K562 (cell line): ENCODE measurements around the gene OXSR1. TPM values are rescaled to one million over a fixed set of nuclear protein-coding genes. Genes with fewer than 3 reads are reported as not detected.

Experiments
- CBX3 ChIP-seq, 2 experiments: IDR thresholded peaks; 1 replicate in 1 of 2; 2 replicates in 1 of 2; pipeline ENCODE4 v1.6.1; 2012; ENCODE audit warnings: inconsistent platforms in 2 of 2, low read length in 2 of 2, borderline replicate concordance in 1 of 2, control low read depth in 1 of 2
- CBX8 ChIP-seq: fragments of 200-600 bp; sonication (generic); IDR thresholded peaks from 2 replicates; pipeline ENCODE4 v1.6.1; 2012; ENCODE audit warnings: borderline replicate concordance, mixed run types, low read depth, mild to moderate bottlenecking, moderate library complexity, mixed read lengths, low read length, control low read depth, inconsistent platforms; ENCODE audit not compliant: poor library complexity, severe bottlenecking; ENCODE audit errors: extremely low read depth
- NFYB ChIP-seq: IDR thresholded peaks from 2 replicates; pipeline ENCODE4 v1.6.1; 2011; ENCODE audit warnings: mild to moderate bottlenecking, moderate library complexity; ENCODE audit not compliant: insufficient read length; ENCODE audit errors: extremely low read depth
- NR2F6 ChIP-seq: fragments of 450-650 bp; formaldehyde crosslinking; IDR thresholded peaks from 2 replicates; pipeline ENCODE4 v1.4.0; 2020; ENCODE audit warnings: mild to moderate bottlenecking
- REST ChIP-seq, 2 experiments: fragments of 450-650 bp; formaldehyde crosslinking in 1 of 2; IDR thresholded peaks; 2 replicates each; pipeline versions ENCODE4 v1.4.0 to v1.6.1; 2014 to 2020; ENCODE audit warnings: mild to moderate bottlenecking in 2 of 2, borderline replicate concordance in 1 of 2, low read depth in 1 of 2
- TCF7 ChIP-seq: sonication (generic); IDR thresholded peaks from 2 replicates; pipeline ENCODE4 v1.6.1; 2016; ENCODE audit warnings: antibody characterized with exemption, borderline replicate concordance
- TCFL5 ChIP-seq: fragments of 250-450 bp; sonication (Bioruptor Pico); conservative IDR thresholded peaks from 2 replicates; pipeline ENCODE4 v1.6.1; 2021; ENCODE audit warnings: mild to moderate bottlenecking, moderate library complexity, matching md5 sums
- ZFP1 ChIP-seq: fragments of 450-650 bp; formaldehyde crosslinking; IDR thresholded peaks from 2 replicates; pipeline ENCODE4 v1.4.0; 2020; ENCODE audit warnings: mild to moderate bottlenecking, mixed read lengths
- ZHX1 ChIP-seq: fragments of 150-350 bp; conservative IDR thresholded peaks from 2 replicates; pipeline ENCODE4 v1.6.1; 2014; ENCODE audit warnings: low read length
- ZNF174 ChIP-seq: fragments of 250-450 bp; sonication (Bioruptor Pico); IDR thresholded peaks from 2 replicates; pipeline ENCODE4 v1.4.0; 2020; ENCODE audit warnings: mild to moderate bottlenecking
- ZNF518B ChIP-seq: fragments of 250-450 bp; sonication (Bioruptor Pico); IDR thresholded peaks from 2 replicates; pipeline ENCODE4 v1.5.0; 2021; ENCODE audit warnings: mild to moderate bottlenecking, moderate library complexity
- polyA plus RNA-seq, 8 experiments: library from polyadenylated mRNA; depleted of rRNA in 4 of 8; stranded (reverse) in 5 of 8; unstranded in 3 of 8; fragments of >200 nt; fragmentation: Nextera tagmentation in 2 of 8; fragmentation: Illumina TruSeq in 1 of 8; extraction: Ambion mirVana in 2 of 8; extraction: Trizol in 1 of 8; gene quantifications; 2 replicates each; pipeline versions ENCODE4 v1.2.1 to v1.2.3, GENCODE V29; 2011 to 2014; ENCODE audit warnings: inconsistent platforms in 1 of 8, missing spikeins in 1 of 8
- total RNA-seq, 7 experiments: library from RNA; depleted of rRNA in 6 of 7; stranded (reverse); fragments of >200 nt in 6 of 7; fragmentation: Illumina TruSeq in 2 of 7; extraction: Trizol in 2 of 7; gene quantifications; 2 replicates each; pipeline versions ENCODE4 v1.2.1 to v1.2.3, GENCODE V29; 2011 to 2021; ENCODE audit warnings: low replicate concordance in 1 of 7

OXSR1 gene
- total and polyA plus RNA-seq, 9 of the 15 experiments (the other 6 are each of a cell fraction or from before 2014, with no cell fraction given), result 15.7 to 87.6 (median 48.7) TPM

DNA sequence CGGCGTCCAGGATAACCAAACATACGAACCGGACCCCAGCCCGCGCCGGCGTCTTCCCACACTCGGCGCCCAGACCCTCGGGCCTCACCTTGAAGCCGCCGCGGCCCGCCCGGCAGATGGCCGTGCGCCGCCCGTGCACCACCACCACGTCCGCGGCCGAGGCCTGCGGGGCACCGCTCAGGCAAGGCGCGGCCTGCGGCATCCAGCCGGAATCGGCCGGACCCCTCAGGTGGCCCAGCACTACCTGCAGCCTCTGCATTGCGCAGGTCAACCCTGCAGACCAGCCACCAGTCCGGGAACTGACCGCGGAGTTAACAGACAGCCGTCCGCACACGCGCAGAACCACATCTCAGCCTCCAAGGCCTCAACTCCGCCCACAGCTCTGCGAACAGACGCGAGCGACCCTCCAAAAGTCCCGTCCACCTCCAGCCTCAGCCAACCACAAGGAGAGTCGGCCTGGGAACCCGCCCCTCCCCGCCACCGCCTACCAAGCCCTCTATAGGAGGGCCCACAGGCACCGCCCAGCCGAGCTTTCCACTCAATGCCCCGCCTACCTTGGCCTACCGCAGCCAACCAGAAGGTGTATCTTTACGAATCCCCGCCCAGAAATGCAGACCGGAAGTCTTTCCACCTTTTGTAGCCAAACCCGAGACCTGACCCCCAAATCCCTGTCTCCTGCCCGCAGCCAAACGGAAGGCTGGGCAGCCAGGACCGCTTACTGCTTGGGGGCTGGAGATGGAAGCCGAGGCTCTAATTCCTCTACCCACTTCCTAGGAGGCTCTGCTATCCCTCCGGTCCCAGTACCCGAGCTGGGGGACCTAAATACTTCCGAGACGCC lies 28.3 kb upstream of the OXSR1 start, which contains the start of gene ACAA1 (continued):
- no peak for TF ChIP-seq CBX8
- no peak for TF ChIP-seq ZNF174 (CRISPR knock-in tag)
- peak; percentile 71; the same call in 1 of the 2 replicates for TF ChIP-seq NR2F6 (CRISPR knock-in tag)
- no peak for TF ChIP-seq ZHX1
- 0 out of 2 replicates have a peak, but pooled peaks have one; percentile 19 for TF ChIP-seq ZFP1 (CRISPR knock-in tag)
- peak; percentile 56 for TF ChIP-seq REST (IDR thresholded peaks at IDR 0.05; ENCODE audit: borderline replicate concordance)
- peak; percentile 71 for TF ChIP-seq REST (CRISPR knock-in tag; IDR thresholded peaks at IDR 0.05; ENCODE audit: low read depth)
- peak; percentile 9 for TF ChIP-seq NFYB
- peak; percentile 70; the same call in 1 of the 2 replicates for TF ChIP-seq TCF7
- TF ChIP-seq ZNF518B (CRISPR knock-in tag), result no peak
- TF ChIP-seq TCFL5, result no peak
- no peak; a peak in 1 of 3 replicates for TF ChIP-seq CBX3 (IDR thresholded peaks at IDR 0.05; ENCODE audit: borderline replicate concordance in 1 of 2, low read length in 2 of 2)
